GM13976 (cell line): ENCODE results near the gene NDRG2.

Experiments used
- DNase-seq: peaks from one replicate; pipeline ENCODE4 v3.0.0; 2012; ENCODE audit warnings: low spot score
- CTCF ChIP-seq: IDR thresholded peaks from 2 replicates; pipeline ENCODE4 v1.5.1; 2012; ENCODE audit warnings: borderline replicate concordance, mild to moderate bottlenecking; ENCODE audit not compliant: insufficient read depth; ENCODE audit errors: extremely low read depth, missing control alignments, control extremely low read depth
- in situ Hi-C: fragments of 300-500 bp; cut with MboI; formaldehyde crosslinking; loops from one replicate; pipeline ENCODE4 v1.12.0; 2022; ENCODE audit warnings: low sequenced_read_pairs, mixed read lengths, inconsistent platforms; ENCODE audit not compliant: unreplicated experiment

The NDRG2 gene

GRCh38 chr14:21055432-21056117 lies 30.7 kb upstream of the NDRG2 start:
- in situ Hi-C loops: no loop called here
- no peak for DNase-seq
- TF ChIP-seq CTCF: no peak

GRCh38 chr14:21054768-21055145 lies 29.9 kb upstream of the NDRG2 start:
- no peak for DNase-seq
- TF ChIP-seq CTCF: no peak
- in situ Hi-C loops: no loop called here

GRCh38 chr14:21054123-21054767 lies 29.4 kb upstream of the NDRG2 start:
- no peak for TF ChIP-seq CTCF
- no peak for DNase-seq
- in situ Hi-C loops: no loop called here

GRCh38 chr14:21053184-21054122 lies 28.6 kb upstream of the NDRG2 start:
- TF ChIP-seq CTCF: no peak
- in situ Hi-C loops: no loop called here
- no peak for DNase-seq

GRCh38 chr14:21050597-21050996 lies 25.7 kb upstream of the NDRG2 start:
- no peak for DNase-seq
- in situ Hi-C loops: no loop called here
- TF ChIP-seq CTCF: no peak

- in situ Hi-C loops: no loop called here
- DNase-seq: no peak
- no peak for TF ChIP-seq CTCF
Observed at GRCh38 chr14:21049271-21049673, 24.4 kb upstream of the NDRG2 start.
